GM12878 (cell line): ENCODE results near the gene PAPLN. TPM values are rescaled to one million over a fixed set of nuclear protein-coding genes. Genes with fewer than 3 reads are reported as not detected.

ENCODE experiments used
- ATAC-seq: fragments of 200-7000 bp; cut with Tn5 transposase; 3 replicates; pipeline ENCODE4 v1.9.1; 2020; ENCODE audit warnings: mild to moderate bottlenecking, moderate library complexity
- BruUV-seq: library from RNA; stranded (reverse); fragments of 400-500 nt; replicated peaks from 2 replicates; lab custom pipeline; 2021; lab: Mats Ljungman, UMichigan
- CTCF ChIA-PET: fragments of 300-600 bp; sonication (Branson Sonifier 250); formaldehyde crosslinking; extraction: SDS; loops from one replicate; lab custom pipeline; 2021; ENCODE audit warnings: inconsistent platforms; lab: Yijun Ruan, JAX
- POLR2A ChIA-PET: fragments of 350-600 bp; formaldehyde crosslinking; extraction: SDS; loops from one replicate; lab custom pipeline; 2021; ENCODE audit warnings: inconsistent platforms; lab: Charles Lee
- RAD21 ChIA-PET: fragments of 300-600 bp; sonication (Branson Sonifier 250); formaldehyde crosslinking; loops from one replicate; lab custom pipeline; 2023; ENCODE audit warnings: antibody characterized with exemption; ENCODE audit not compliant: unreplicated experiment; lab: Charles Lee
- SMC1A ChIA-PET: fragments of 300-600 bp; sonication (Branson Sonifier 250); formaldehyde crosslinking; loops from one replicate; lab custom pipeline; 2023; ENCODE audit not compliant: unreplicated experiment, uncharacterized antibody; lab: Charles Lee
- DNase-seq: peaks from one replicate; pipeline ENCODE4 v3.0.0-alpha.2; 2011; ENCODE audit warnings: low read depth, low spot score
- FAIRE-seq: peaks from 3 replicates; lab custom pipeline; 2011; peaks lifted over from hg19 to GRCh38; lab: Jason Lieb, UNC
- H2AFZ ChIP-seq: 2 replicates; pipeline ENCODE4 v1.6.0; 2011; ENCODE audit warnings: low read depth, low read length, control low read depth; ENCODE audit not compliant: control insufficient read depth
- H3K27ac ChIP-seq: 2 replicates; pipeline ENCODE4 v1.5.1; 2011; ENCODE audit warnings: control low read depth; ENCODE audit not compliant: control insufficient read depth, insufficient read depth
- H3K27me3 ChIP-seq, 2 experiments: replicated peaks in 1 of 2; 2 replicates each; pipeline versions ENCODE4 v1.6.0 to v1.6.1; 2011; ENCODE audit warnings: low read length in 1 of 2; ENCODE audit not compliant: control insufficient read depth in 2 of 2, insufficient read depth in 2 of 2
- H3K36me3 ChIP-seq, 2 experiments: 2 replicates each; pipeline ENCODE4 v1.5.1; 2011; ENCODE audit warnings: low read length in 1 of 2; ENCODE audit not compliant: control insufficient read depth in 2 of 2, insufficient read depth in 2 of 2
- H3K4me1 ChIP-seq: 2 replicates; pipeline ENCODE4 v1.6.1; 2011; ENCODE audit warnings: mild to moderate bottlenecking, low read length, moderate library complexity, mixed read lengths; ENCODE audit not compliant: control insufficient read depth, insufficient read depth
- H3K4me2 ChIP-seq: 2 replicates; pipeline ENCODE4 v1.6.0; 2011; ENCODE audit warnings: control low read depth; ENCODE audit not compliant: control insufficient read depth, insufficient read depth
- H3K4me3 ChIP-seq: fragments of 200-600 bp; sonication (generic); 2 replicates; pipeline ENCODE4 v1.5.1; 2016
- H3K79me2 ChIP-seq: 2 replicates; pipeline ENCODE4 v1.6.0; 2011; ENCODE audit warnings: low read length; ENCODE audit not compliant: control insufficient read depth, insufficient read depth
- H3K9ac ChIP-seq: 2 replicates; pipeline ENCODE4 v1.8.0; 2011; ENCODE audit warnings: low read length, control low read depth, mixed read lengths; ENCODE audit not compliant: control insufficient read depth, insufficient read depth
- H3K9me3 ChIP-seq: replicated peaks from 3 replicates; pipeline ENCODE4 v1.5.1; 2011; ENCODE audit warnings: mild to moderate bottlenecking, low read length; ENCODE audit not compliant: control insufficient read depth, insufficient read depth
- H4K20me1 ChIP-seq: 2 replicates; pipeline ENCODE4 v1.6.0; 2011; ENCODE audit not compliant: control insufficient read depth, insufficient read depth
- DPF2 ChIP-seq: fragments of 450-650 bp; IDR thresholded peaks from 2 replicates; pipeline ENCODE4 v1.6.1; 2017; ENCODE audit warnings: mild to moderate bottlenecking
- HDAC2 ChIP-seq: fragments of 200-600 bp; sonication (generic); IDR thresholded peaks from 2 replicates; pipeline ENCODE4 v1.6.1; 2017
- SUPT20H ChIP-seq: IDR thresholded peaks from 2 replicates; pipeline ENCODE4 v1.6.1; 2011; ENCODE audit warnings: low read depth, mild to moderate bottlenecking, low read length, moderate library complexity, borderline replicate concordance; ENCODE audit not compliant: control insufficient read depth
- TCF12 ChIP-seq: IDR thresholded peaks from 2 replicates; pipeline ENCODE4 v1.6.1; 2011; ENCODE audit warnings: low read depth, mild to moderate bottlenecking, low read length
- ZNF274 ChIP-seq: IDR thresholded peaks from one replicate; pipeline ENCODE4 v1.8.0; 2011; ENCODE audit not compliant: insufficient read length, insufficient read depth
- WGBS: methylation state at CpG from one replicate; pipeline ENCODE4 v1.1.6; 2016; ENCODE audit warnings: low lambda C conversion rate; ENCODE audit not compliant: insufficient replicate concordance, insufficient coverage; ENCODE audit errors: missing lambda C conversion rate; 5-methylcytosine and 5-hydroxymethylcytosine counted together
- in situ Hi-C: fragments of 300-500 bp; cut with MboI; formaldehyde crosslinking; loops from 9 replicates; pipeline ENCODE4 v1.14.3; 2018; ENCODE audit warnings: mixed read lengths
- intact Hi-C: fragments of 100-400 bp; cut with micrococcal nuclease; formaldehyde crosslinking; loops from one replicate; pipeline ENCODE4 v1.14.2; 2022; ENCODE audit not compliant: unreplicated experiment
- polyA plus RNA-seq, 11 experiments: library from polyadenylated mRNA; depleted of rRNA in 4 of 11; unstranded in 6 of 11; stranded (reverse) in 5 of 11; fragments of >200 nt; fragmentation: Nextera tagmentation in 4 of 11; fragmentation: Illumina TruSeq in 1 of 11; extraction: Ambion mirVana in 4 of 11; extraction: Trizol in 1 of 11; gene quantifications; 1 replicate in 1 of 11; 2 replicates in 10 of 11; pipeline versions ENCODE4 v1.2.1 to v1.2.3, GENCODE V29; 2011 to 2016; ENCODE audit warnings: inconsistent platforms in 2 of 11, missing spikeins in 2 of 11, low read depth in 1 of 11
- total RNA-seq, 4 experiments: library from RNA; depleted of rRNA in 3 of 4; stranded (reverse); fragments of >200 nt in 3 of 4; fragmentation: Illumina TruSeq in 1 of 4; extraction: Trizol in 1 of 4; gene quantifications; 2 replicates each; pipeline versions ENCODE4 v1.2.1 to v1.2.3, GENCODE V29; 2013 to 2021
- TF ChIP-seq, protein P1 (sequence below): fragments of 450-650 bp; IDR thresholded peaks from 2 replicates; pipeline ENCODE4 v1.6.1; 2017; ENCODE audit warnings: low read depth, mild to moderate bottlenecking, moderate library complexity

PAPLN gene
- total and polyA plus RNA-seq, 10 of the 15 experiments (the other 5 are each of a cell fraction or from before 2014, with no cell fraction given) = 1.8 to 19.8 (median 7.4) TPM

DNA sequence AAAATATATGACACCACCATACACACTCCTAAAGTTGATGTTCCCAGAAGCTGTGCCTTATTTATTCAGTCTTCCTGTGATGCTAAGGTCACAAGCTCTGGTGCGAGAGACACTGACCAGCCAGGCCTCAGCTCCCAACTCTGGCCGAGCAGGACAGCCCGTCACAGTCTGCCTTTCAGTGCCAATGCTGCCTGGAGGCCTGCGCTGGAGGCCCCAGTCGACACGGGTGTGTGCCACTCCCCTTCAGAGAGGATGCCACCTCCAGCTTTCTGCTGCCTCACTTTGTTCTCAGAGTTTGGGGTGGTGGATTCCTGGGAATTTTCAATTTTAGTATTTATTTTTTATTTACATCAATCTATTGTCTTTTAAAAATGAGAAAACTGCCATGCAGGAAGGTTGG is 7.3 kb upstream of the PAPLN start:
- Histone ChIP-seq H3K4me3 (no peak overlapping the region), H3K4me2 (no peak overlapping the region), H3K79me2 (no peaks in the 10 kb centered on the region), H3K27me3 (peaks cover 0 to 1% of the 10 kb centered on the region in 2 experiments; a peak in 2 of 4 replicates), H3K9ac (no peak overlapping the region), H3K9me3 (no peaks in the 10 kb centered on the region), H4K20me1 (no peaks in the 10 kb centered on the region), H3K4me1 (peaks cover 5% of the 10 kb centered on the region), H2AFZ (no peak overlapping the region), H3K36me3 (no peaks in the 10 kb centered on the region; a peak in 2 of 4 replicates), H3K27ac (no peak overlapping the region)
- CTCF ChIA-PET = interaction anchor here (0.6 to 6.6 kb wide), 6 partner anchors 37 to 261 kb away, joined by 3 to 75 read pairs (median 12); partner anchors contain the start of gene RIOX1
- SMC1A ChIA-PET = interaction anchor here (5.2 kb wide), 1 partner anchor 240 kb away, joined by 75 read pairs; no protein-coding TSS in a partner anchor
- RAD21 ChIA-PET = interaction anchor here (1.4 to 2.6 kb wide), 2 partner anchors 43 to 59 kb away, joined by 4 to 17 read pairs; no protein-coding TSS in a partner anchor
- no TSS peak for BruUV-seq
- POLR2A ChIA-PET = interaction anchor here (0.5 to 1.0 kb wide), 4 partner anchors 13 to 162 kb away, joined by 3 to 6 read pairs (median 4); no protein-coding TSS in a partner anchor
- TF ChIP-seq DPF2 = no peak
- TF ChIP-seq TCF12 = no peak
- TF ChIP-seq, protein P1, sequence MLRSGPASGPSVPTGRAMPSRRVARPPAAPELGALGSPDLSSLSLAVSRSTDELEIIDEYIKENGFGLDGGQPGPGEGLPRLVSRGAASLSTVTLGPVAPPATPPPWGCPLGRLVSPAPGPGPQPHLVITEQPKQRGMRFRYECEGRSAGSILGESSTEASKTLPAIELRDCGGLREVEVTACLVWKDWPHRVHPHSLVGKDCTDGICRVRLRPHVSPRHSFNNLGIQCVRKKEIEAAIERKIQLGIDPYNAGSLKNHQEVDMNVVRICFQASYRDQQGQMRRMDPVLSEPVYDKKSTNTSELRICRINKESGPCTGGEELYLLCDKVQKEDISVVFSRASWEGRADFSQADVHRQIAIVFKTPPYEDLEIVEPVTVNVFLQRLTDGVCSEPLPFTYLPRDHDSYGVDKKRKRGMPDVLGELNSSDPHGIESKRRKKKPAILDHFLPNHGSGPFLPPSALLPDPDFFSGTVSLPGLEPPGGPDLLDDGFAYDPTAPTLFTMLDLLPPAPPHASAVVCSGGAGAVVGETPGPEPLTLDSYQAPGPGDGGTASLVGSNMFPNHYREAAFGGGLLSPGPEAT = no peak
- no peak for TF ChIP-seq HDAC2
- TF ChIP-seq ZNF274 = no peak
- TF ChIP-seq SUPT20H = no peak
- DNase-seq = no peak
- no peak for ATAC-seq
- WGBS = 92% methylated on average over 6 of the region's 6 CpGs
- FAIRE-seq = no peak
- in situ Hi-C loops (no loop called here), intact Hi-C loops (loop anchor here (5.0 kb wide), 1 partner anchor 242 kb away; no protein-coding TSS in a partner anchor)
